Measurements from ENCODE around the gene RAD51B.
A peak's percentile ranks its signal among the peaks of the same experiment; 100 is the strongest.

- no peak for TF ChIP-seq POLR2A (IDR thresholded peaks at IDR 0.05)
- TF ChIP-seq EP300 (IDR thresholded peaks at IDR 0.05), result peak; percentile 24
These were observed 802.1 kb downstream of the RAD51B start for GRCh38 chr14:68621400-68622365.

All from ovary (tissue), 1 donor.